ENCODE data around the gene CDH12.

CDH12 gene

GRCh38 chr5:22850981-22851380, 2.2 kb downstream of the CDH12 start:
- no peak overlapping the region for H3K4me2 ChIP-seq (ENCODE audit: low read depth, low read length, poor library complexity, severe bottlenecking)
- no peaks in the 10 kb centered on the region for H4K20me1 ChIP-seq (ENCODE audit: low read depth, low read length)
- no peak overlapping the region for H3K4me3 ChIP-seq (ENCODE audit: insufficient read depth, low read length, poor library complexity, severe bottlenecking)
- no peak overlapping the region for H3K9ac ChIP-seq (ENCODE audit: low read length)
- TF ChIP-seq CTCF (IDR thresholded peaks at IDR 0.05; ENCODE audit: insufficient read depth, low read length, poor library complexity, severe bottlenecking) (no peak), EZH2phosphoT487 (conservative IDR thresholded peaks at IDR 0.05; ENCODE audit: low read length) (no peak)
- no peak overlapping the region for H3K27ac ChIP-seq (ENCODE audit: low read depth, low read length)
- H3K36me3 ChIP-seq (ENCODE audit: low read length): no peaks in the 10 kb centered on the region
- no peaks in the 10 kb centered on the region for H3K9me2 ChIP-seq (replicated peaks; ENCODE audit: insufficient read depth, low read length)
- no peaks in the 10 kb centered on the region for H3F3A ChIP-seq (ENCODE audit: insufficient read depth)
- H3K79me2 ChIP-seq (ENCODE audit: insufficient read depth, low read length): no peaks in the 10 kb centered on the region
- H3K27me3 ChIP-seq (ENCODE audit: low read length): no peaks in the 10 kb centered on the region
- H2AFZ ChIP-seq (ENCODE audit: low read depth, low read length, severe bottlenecking): peak overlapping the region; percentile 45
- no peaks in the 10 kb centered on the region for H3K9me3 ChIP-seq (ENCODE audit: insufficient read depth, low read length)

GRCh38 chr5:22846693-22847092, 6.5 kb downstream of the CDH12 start:
- Histone ChIP-seq H3F3A (ENCODE audit: insufficient read depth) (no peaks in the 10 kb centered on the region), H3K4me3 (ENCODE audit: insufficient read depth, low read length, poor library complexity, severe bottlenecking) (no peak overlapping the region), H2AFZ (ENCODE audit: low read depth, low read length, severe bottlenecking) (no peak overlapping the region), H3K9me3 (ENCODE audit: insufficient read depth, low read length) (no peaks in the 10 kb centered on the region), H3K4me2 (ENCODE audit: low read depth, low read length, poor library complexity, severe bottlenecking) (no peak overlapping the region), H3K36me3 (ENCODE audit: low read length) (no peaks in the 10 kb centered on the region), H3K9ac (ENCODE audit: low read length) (no peak overlapping the region), H3K27ac (ENCODE audit: low read depth, low read length) (no peak overlapping the region), H3K9me2 (replicated peaks; ENCODE audit: insufficient read depth, low read length) (no peaks in the 10 kb centered on the region), H3K27me3 (ENCODE audit: low read length) (no peaks in the 10 kb centered on the region), H3K79me2 (ENCODE audit: insufficient read depth, low read length) (no peaks in the 10 kb centered on the region), H4K20me1 (ENCODE audit: low read depth, low read length) (no peaks in the 10 kb centered on the region)
- TF ChIP-seq EZH2phosphoT487 (conservative IDR thresholded peaks at IDR 0.05; ENCODE audit: low read length) (no peak), CTCF (IDR thresholded peaks at IDR 0.05; ENCODE audit: insufficient read depth, low read length, poor library complexity, severe bottlenecking) (no peak)

- Histone ChIP-seq H2AFZ (ENCODE audit: low read depth, low read length, severe bottlenecking) (no peak overlapping the region), H4K20me1 (ENCODE audit: low read depth, low read length) (no peaks in the 10 kb centered on the region), H3K36me3 (ENCODE audit: low read length) (no peaks in the 10 kb centered on the region), H3F3A (ENCODE audit: insufficient read depth) (no peaks in the 10 kb centered on the region), H3K27me3 (ENCODE audit: low read length) (no peaks in the 10 kb centered on the region), H3K79me2 (ENCODE audit: insufficient read depth, low read length) (no peaks in the 10 kb centered on the region), H3K9me2 (replicated peaks; ENCODE audit: insufficient read depth, low read length) (no peaks in the 10 kb centered on the region), H3K27ac (ENCODE audit: low read depth, low read length) (no peak overlapping the region), H3K9ac (ENCODE audit: low read length) (no peak overlapping the region), H3K9me3 (ENCODE audit: insufficient read depth, low read length) (no peaks in the 10 kb centered on the region), H3K4me3 (ENCODE audit: insufficient read depth, low read length, poor library complexity, severe bottlenecking) (no peak overlapping the region), H3K4me2 (ENCODE audit: low read depth, low read length, poor library complexity, severe bottlenecking) (no peak overlapping the region)
- TF ChIP-seq CTCF (IDR thresholded peaks at IDR 0.05; ENCODE audit: insufficient read depth, low read length, poor library complexity, severe bottlenecking): no peak
- TF ChIP-seq EZH2phosphoT487 (conservative IDR thresholded peaks at IDR 0.05; ENCODE audit: low read length): no peak
Observed at GRCh38 chr5:22844636-22845035, 8.5 kb downstream of the CDH12 start.
